SK-N-SH (cell line): Measurements from ENCODE around the gene LUC7L3. TPM values are rescaled to one million over a fixed set of nuclear protein-coding genes. Genes with fewer than 3 reads are reported as not detected.

Experiments used
- CTCF ChIA-PET: fragments of 300-600, 350-600 bp; formaldehyde crosslinking; extraction: SDS; loops from one replicate; lab custom pipeline; 2021; lab: Yijun Ruan, JAX
- POLR2A ChIA-PET: fragments of 350-600 bp; sonication (Branson Sonifier 250); formaldehyde crosslinking; extraction: SDS; loops from one replicate; lab custom pipeline; 2020; ENCODE audit warnings: antibody characterized with exemption, inconsistent platforms; lab: Yijun Ruan, JAX
- DNase-seq: peaks from one replicate; pipeline ENCODE4 v3.0.0; 2012
- H2AFZ ChIP-seq: fragments of 200-600 bp; sonication (generic); 2 replicates; pipeline ENCODE4 v1.8.1; 2016; ENCODE audit warnings: antibody characterized with exemption, mild to moderate bottlenecking, low read depth
- H3F3A ChIP-seq: fragments of 200-600 bp; sonication (generic); replicated peaks from 2 replicates; pipeline ENCODE3; 2016; ENCODE audit warnings: antibody characterized with exemption, mild to moderate bottlenecking; ENCODE audit not compliant: insufficient read depth
- H3K27ac ChIP-seq, 2 experiments: fragments of 200-500 bp in 1 of 2; fragments of 200-600 bp in 1 of 2; sonication (Bioruptor generic) in 1 of 2; sonication (generic), shearing (Covaris generic) in 1 of 2; 2 replicates each; pipeline versions ENCODE4 v1.5.1 to v1.6.1; 2014 to 2016; ENCODE audit warnings: low read depth in 2 of 2, inconsistent platforms in 1 of 2, low read length in 1 of 2, mild to moderate bottlenecking in 1 of 2, mixed read lengths in 1 of 2
- H3K27me3 ChIP-seq: fragments of 200-600 bp; sonication (generic), shearing (Covaris generic); 2 replicates; pipeline ENCODE4 v1.6.1; 2016; ENCODE audit warnings: mixed run types; ENCODE audit not compliant: insufficient read depth
- H3K36me3 ChIP-seq, 2 experiments: fragments of 200-500 bp in 1 of 2; fragments of 200-600 bp in 1 of 2; sonication (Bioruptor generic) in 1 of 2; sonication (generic) in 1 of 2; replicated peaks in 1 of 2; 2 replicates each; pipeline versions ENCODE3 to v1.5.1; 2014 to 2016; ENCODE audit warnings: low read length in 1 of 2, mild to moderate bottlenecking in 1 of 2; ENCODE audit not compliant: insufficient read depth in 2 of 2, control insufficient read depth in 1 of 2
- H3K4me1 ChIP-seq, 2 experiments: fragments of 200-500 bp in 1 of 2; fragments of 200-600 bp in 1 of 2; sonication (Bioruptor generic) in 1 of 2; sonication (generic), shearing (Covaris generic) in 1 of 2; 2 replicates each; pipeline versions ENCODE4 v1.5.1 to v1.6.1; 2014 to 2016; ENCODE audit warnings: low read depth in 1 of 2, low read length in 1 of 2, mixed run types in 1 of 2; ENCODE audit not compliant: insufficient read depth in 2 of 2, control insufficient read depth in 1 of 2
- H3K4me2 ChIP-seq: fragments of 200-600 bp; sonication (generic), shearing (Covaris generic); 2 replicates; pipeline ENCODE4 v1.6.1; 2017; ENCODE audit warnings: mixed run types
- H3K4me3 ChIP-seq, 2 experiments: fragments of 200-500 bp in 1 of 2; fragments of 200-600 bp in 1 of 2; sonication (Bioruptor generic) in 1 of 2; sonication (generic), shearing (Covaris generic) in 1 of 2; 2 replicates each; pipeline versions ENCODE4 v1.5.1 to v1.8.1; 2014 to 2016; ENCODE audit warnings: low read depth in 2 of 2, inconsistent platforms in 1 of 2, low read length in 1 of 2, mild to moderate bottlenecking in 1 of 2, mixed read lengths in 1 of 2, moderate library complexity in 1 of 2
- H3K79me2 ChIP-seq: fragments of 200-600 bp; sonication (generic); 2 replicates; pipeline ENCODE4 v1.8.1; 2017; ENCODE audit warnings: mild to moderate bottlenecking; ENCODE audit not compliant: insufficient read depth
- H3K9ac ChIP-seq: fragments of 200-600 bp; sonication (generic); 2 replicates; pipeline ENCODE4 v1.6.1; 2017; ENCODE audit warnings: mixed run types
- H3K9me2 ChIP-seq: fragments of 200-600 bp; sonication (generic); 2 replicates; pipeline ENCODE4 v1.6.1; 2017; ENCODE audit warnings: mixed run types
- H3K9me3 ChIP-seq: fragments of 200-600 bp; sonication (generic); 2 replicates; pipeline ENCODE4 v1.6.1; 2017; ENCODE audit warnings: mixed run types, mild to moderate bottlenecking, moderate library complexity
- H4K20me1 ChIP-seq: fragments of 200-600 bp; sonication (generic); 2 replicates; pipeline ENCODE4 v1.6.1; 2017; ENCODE audit warnings: mild to moderate bottlenecking, mixed run types; ENCODE audit not compliant: insufficient read depth
- EZH2phosphoT487 ChIP-seq: fragments of 200-600 bp; sonication (generic); IDR thresholded peaks from 2 replicates; pipeline ENCODE4 v1.6.1; 2017; ENCODE audit warnings: low read depth, mixed run types, mild to moderate bottlenecking, antibody characterized with exemption, moderate library complexity, borderline replicate concordance
- FOXJ3 ChIP-seq: sonication (generic); formaldehyde crosslinking; IDR thresholded peaks from 2 replicates; pipeline ENCODE4 v1.5.1; 2020; ENCODE audit warnings: mild to moderate bottlenecking, missing genetic modification reagents
- FOXM1 ChIP-seq: IDR thresholded peaks from 2 replicates; pipeline ENCODE4 v1.4.0; 2012; ENCODE audit warnings: low read depth, mild to moderate bottlenecking
- GABPA ChIP-seq: IDR thresholded peaks from 2 replicates; pipeline ENCODE4 v1.4.0; 2012; ENCODE audit warnings: low read depth, mild to moderate bottlenecking
- MXI1 ChIP-seq: IDR thresholded peaks from 2 replicates; pipeline ENCODE4 v1.6.1; 2012; ENCODE audit warnings: mild to moderate bottlenecking, low read depth, low read length, improper control_type of control experiment
- RCOR1 ChIP-seq: fragments of 150-350 bp; IDR thresholded peaks from 2 replicates; pipeline ENCODE4 v1.6.1; 2017; ENCODE audit warnings: antibody characterized with exemption, low read length
- SIN3A ChIP-seq: IDR thresholded peaks from 2 replicates; pipeline ENCODE4 v1.6.1; 2012; ENCODE audit warnings: low read depth, mild to moderate bottlenecking, low read length, moderate library complexity, borderline replicate concordance
- WGBS: methylation state at CpG from one replicate; pipeline ENCODE4 v1.1.6; 2017; ENCODE audit warnings: low lambda C conversion rate; 5-methylcytosine and 5-hydroxymethylcytosine counted together
- polyA plus RNA-seq, 3 experiments: library from polyadenylated mRNA; depleted of rRNA; stranded (reverse); fragments of >200 nt; gene quantifications; 2 replicates each; pipeline ENCODE4 v1.2.3, GENCODE V29; 2012
- TF ChIP-seq, protein P1 (sequence below): IDR thresholded peaks from 2 replicates; pipeline ENCODE4 v1.4.0; 2012; ENCODE audit warnings: low read depth, borderline replicate concordance
- TF ChIP-seq, protein P2 (sequence below): IDR thresholded peaks from 2 replicates; pipeline ENCODE4 v1.4.0; 2012; ENCODE audit warnings: low read depth, borderline replicate concordance
- TF ChIP-seq, protein P3 (sequence below): fragments of 150-350 bp; IDR thresholded peaks from 2 replicates; pipeline ENCODE4 v1.6.1; 2017; ENCODE audit warnings: antibody characterized with exemption, low read length, low read depth, borderline replicate concordance
- TF ChIP-seq, protein P4 (sequence below): IDR thresholded peaks from 2 replicates; pipeline ENCODE4; 2012

Gene LUC7L3
- polyA plus RNA-seq, 1 of the 3 experiments (the other 2 are of a cell fraction) = 154 TPM

DNA sequence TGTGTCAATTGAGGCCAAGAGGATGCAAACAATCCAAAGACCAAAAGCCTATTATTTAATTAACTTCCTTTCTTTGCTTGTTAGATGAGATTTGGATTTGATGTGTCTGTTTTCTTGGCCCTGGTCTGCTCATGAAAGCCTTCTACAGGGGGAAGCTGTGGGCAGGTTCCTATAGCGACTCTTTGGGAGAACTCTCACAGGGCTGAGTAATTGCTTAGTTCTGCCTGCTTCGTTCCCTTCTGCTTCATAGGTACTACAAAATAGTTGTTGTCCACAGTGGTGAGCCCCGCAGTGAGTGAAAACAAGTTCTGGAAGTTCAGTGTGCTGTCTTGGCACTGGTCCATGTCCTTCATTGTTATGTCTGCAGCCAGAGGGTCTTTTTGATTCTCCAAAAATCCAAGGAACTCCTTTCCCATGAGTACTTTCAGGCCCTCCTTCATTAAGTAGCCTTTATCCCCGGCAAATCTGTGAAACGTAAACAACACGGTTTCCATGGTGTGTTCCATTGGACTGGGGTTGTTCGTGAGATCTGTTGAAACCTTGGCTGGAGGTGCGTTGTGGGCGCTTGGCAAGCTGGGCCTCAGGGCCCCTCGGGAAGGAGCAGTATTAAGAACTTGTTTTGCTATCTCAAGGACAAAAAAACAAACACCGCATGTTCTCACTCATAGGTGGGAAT lies 77.9 kb downstream of the LUC7L3 start:
- Histone ChIP-seq H3K4me2 (no peak overlapping the region), H3K27ac (no peak overlapping the region), H3K9me3 (no peaks in the 10 kb centered on the region), H3K27me3 (no peaks in the 10 kb centered on the region), H3K9ac (no peak overlapping the region), H3K4me3 (no peak overlapping the region), H3K9me2 (no peaks in the 10 kb centered on the region), H3F3A (no peaks in the 10 kb centered on the region), H3K79me2 (no peaks in the 10 kb centered on the region), H2AFZ (no peak overlapping the region), H4K20me1 (no peaks in the 10 kb centered on the region), H3K36me3 (no peaks in the 10 kb centered on the region), H3K4me1 (peaks cover 0 to 7% of the 10 kb centered on the region in 2 experiments; a peak in 1 of 4 replicates)
- 82% methylated on average over 11 of the region's 11 CpGs for WGBS
- no peak for DNase-seq
- CTCF ChIA-PET = interaction anchor here (0.6 to 8.9 kb wide), 7 partner anchors 13 to 318 kb away, joined by 3 to 95 read pairs (median 5); partner anchors contain the start of gene RSAD1
- POLR2A ChIA-PET = no interaction called here
- TF ChIP-seq MXI1 = no peak
- TF ChIP-seq, protein P1, sequence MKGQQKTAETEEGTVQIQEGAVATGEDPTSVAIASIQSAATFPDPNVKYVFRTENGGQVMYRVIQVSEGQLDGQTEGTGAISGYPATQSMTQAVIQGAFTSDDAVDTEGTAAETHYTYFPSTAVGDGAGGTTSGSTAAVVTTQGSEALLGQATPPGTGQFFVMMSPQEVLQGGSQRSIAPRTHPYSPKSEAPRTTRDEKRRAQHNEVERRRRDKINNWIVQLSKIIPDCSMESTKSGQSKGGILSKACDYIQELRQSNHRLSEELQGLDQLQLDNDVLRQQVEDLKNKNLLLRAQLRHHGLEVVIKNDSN = no peak
- TF ChIP-seq, protein P2, sequence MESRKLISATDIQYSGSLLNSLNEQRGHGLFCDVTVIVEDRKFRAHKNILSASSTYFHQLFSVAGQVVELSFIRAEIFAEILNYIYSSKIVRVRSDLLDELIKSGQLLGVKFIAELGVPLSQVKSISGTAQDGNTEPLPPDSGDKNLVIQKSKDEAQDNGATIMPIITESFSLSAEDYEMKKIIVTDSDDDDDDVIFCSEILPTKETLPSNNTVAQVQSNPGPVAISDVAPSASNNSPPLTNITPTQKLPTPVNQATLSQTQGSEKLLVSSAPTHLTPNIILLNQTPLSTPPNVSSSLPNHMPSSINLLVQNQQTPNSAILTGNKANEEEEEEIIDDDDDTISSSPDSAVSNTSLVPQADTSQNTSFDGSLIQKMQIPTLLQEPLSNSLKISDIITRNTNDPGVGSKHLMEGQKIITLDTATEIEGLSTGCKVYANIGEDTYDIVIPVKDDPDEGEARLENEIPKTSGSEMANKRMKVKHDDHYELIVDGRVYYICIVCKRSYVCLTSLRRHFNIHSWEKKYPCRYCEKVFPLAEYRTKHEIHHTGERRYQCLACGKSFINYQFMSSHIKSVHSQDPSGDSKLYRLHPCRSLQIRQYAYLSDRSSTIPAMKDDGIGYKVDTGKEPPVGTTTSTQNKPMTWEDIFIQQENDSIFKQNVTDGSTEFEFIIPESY = no peak

DNA sequence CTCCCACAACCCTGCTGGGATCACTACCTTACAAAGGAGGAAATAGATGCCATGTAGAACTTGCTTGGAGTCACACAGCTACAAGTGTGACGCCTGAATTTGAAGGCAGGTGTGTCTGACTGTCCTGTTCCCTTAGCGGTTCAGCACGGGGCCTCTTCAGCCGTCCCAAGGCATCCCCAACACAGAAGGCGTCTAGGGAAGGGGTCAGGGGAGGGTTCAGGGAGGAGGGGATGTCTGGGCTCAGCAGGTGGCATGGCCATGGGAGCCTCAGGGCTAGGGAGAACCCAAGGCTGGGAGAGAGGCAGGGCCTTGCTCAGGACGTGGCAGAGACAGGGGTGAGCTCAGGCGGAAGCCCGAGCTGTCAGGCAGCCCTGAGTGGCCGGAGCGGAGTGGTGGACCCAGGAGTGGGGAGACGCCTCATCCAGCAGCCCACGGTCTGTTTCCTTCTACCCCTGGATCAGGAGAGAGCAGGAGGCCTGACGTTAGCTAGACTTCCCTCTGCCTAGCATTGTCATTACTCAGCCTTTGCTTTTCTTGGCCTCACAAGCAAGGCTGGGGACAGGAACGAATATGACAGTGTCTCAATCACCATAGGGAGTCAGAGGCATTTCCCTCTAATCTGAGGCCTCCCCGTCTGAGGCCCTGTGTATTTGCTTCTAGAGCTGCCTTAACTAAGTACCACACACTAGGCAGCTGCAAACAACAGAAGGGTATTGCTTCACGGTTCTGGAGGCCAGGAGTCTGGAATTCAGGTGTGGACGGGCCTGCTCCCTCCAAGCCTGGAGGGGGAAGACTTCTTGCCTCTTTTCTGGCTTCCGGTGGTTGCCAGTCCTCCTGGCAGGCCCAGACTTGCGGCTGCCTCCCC lies 79.3 kb downstream of the LUC7L3 start:
- Histone ChIP-seq H3K27ac (no peak overlapping the region), H2AFZ (no peak overlapping the region), H3K4me3 (no peak overlapping the region), H3K36me3 (no peaks in the 10 kb centered on the region)
- POLR2A ChIA-PET = no interaction called here
- TF ChIP-seq FOXM1 (no peak), FOXJ3 (CRISPR knock-in tag) (no peak), SIN3A (no peak), RCOR1 (no peak), GABPA (no peak), EZH2phosphoT487 (no peak)
- TF ChIP-seq, protein P3, sequence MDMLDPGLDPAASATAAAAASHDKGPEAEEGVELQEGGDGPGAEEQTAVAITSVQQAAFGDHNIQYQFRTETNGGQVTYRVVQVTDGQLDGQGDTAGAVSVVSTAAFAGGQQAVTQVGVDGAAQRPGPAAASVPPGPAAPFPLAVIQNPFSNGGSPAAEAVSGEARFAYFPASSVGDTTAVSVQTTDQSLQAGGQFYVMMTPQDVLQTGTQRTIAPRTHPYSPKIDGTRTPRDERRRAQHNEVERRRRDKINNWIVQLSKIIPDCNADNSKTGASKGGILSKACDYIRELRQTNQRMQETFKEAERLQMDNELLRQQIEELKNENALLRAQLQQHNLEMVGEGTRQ = no peak
- TF ChIP-seq, protein P4, sequence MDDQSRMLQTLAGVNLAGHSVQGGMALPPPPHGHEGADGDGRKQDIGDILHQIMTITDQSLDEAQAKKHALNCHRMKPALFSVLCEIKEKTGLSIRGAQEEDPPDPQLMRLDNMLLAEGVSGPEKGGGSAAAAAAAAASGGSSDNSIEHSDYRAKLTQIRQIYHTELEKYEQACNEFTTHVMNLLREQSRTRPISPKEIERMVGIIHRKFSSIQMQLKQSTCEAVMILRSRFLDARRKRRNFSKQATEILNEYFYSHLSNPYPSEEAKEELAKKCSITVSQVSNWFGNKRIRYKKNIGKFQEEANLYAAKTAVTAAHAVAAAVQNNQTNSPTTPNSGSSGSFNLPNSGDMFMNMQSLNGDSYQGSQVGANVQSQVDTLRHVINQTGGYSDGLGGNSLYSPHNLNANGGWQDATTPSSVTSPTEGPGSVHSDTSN = no peak
- TF ChIP-seq, all 33 proteins: peak for 0
- no peak overlapping the region for H3K9ac ChIP-seq
- 84% methylated on average over 19 of the region's 19 CpGs for WGBS
- H3K4me1 ChIP-seq = peaks cover 0 to 7% of the 10 kb centered on the region in 2 experiments; a peak in 1 of 4 replicates
- no peaks in the 10 kb centered on the region for H3K79me2 ChIP-seq
- H3F3A ChIP-seq = no peaks in the 10 kb centered on the region
- H4K20me1 ChIP-seq = no peaks in the 10 kb centered on the region
- H3K9me2 ChIP-seq = no peaks in the 10 kb centered on the region
- H3K9me3 ChIP-seq = no peaks in the 10 kb centered on the region
- no peaks in the 10 kb centered on the region for H3K27me3 ChIP-seq
- no peak overlapping the region for H3K4me2 ChIP-seq
- CTCF ChIA-PET = interaction anchor here (0.7 to 8.9 kb wide), 8 partner anchors 8 to 54 kb away, joined by 3 to 95 read pairs (median 8); no protein-coding TSS in a partner anchor
- no peak for DNase-seq
